Muscle of leg (tissue), 11 donors: Measurements from ENCODE around the gene MRFAP1. TPM values are rescaled to one million over a fixed set of nuclear protein-coding genes. Genes with fewer than 3 reads are reported as not detected.
A peak's percentile ranks its signal among the peaks of the same experiment; 100 is the strongest.

ENCODE experiments used
- DNase-seq: peaks from one replicate; pipeline ENCODE4 v3.0.0; 2013
- H3K27ac ChIP-seq: one replicate; pipeline ENCODE4 v1.5.1; 2013; ENCODE audit warnings: mild to moderate bottlenecking, low read length, control low read depth
- H3K27me3 ChIP-seq: one replicate; pipeline ENCODE4 v1.6.1; 2013; ENCODE audit warnings: low read length; ENCODE audit not compliant: control insufficient read depth, insufficient read depth
- H3K36me3 ChIP-seq: one replicate; pipeline ENCODE4 v1.6.1; 2013; ENCODE audit warnings: low read length; ENCODE audit not compliant: control insufficient read depth, insufficient read depth
- H3K4me1 ChIP-seq: one replicate; pipeline ENCODE4 v1.6.1; 2013; ENCODE audit warnings: low read length; ENCODE audit not compliant: control insufficient read depth, insufficient read depth
- H3K4me3 ChIP-seq: one replicate; pipeline ENCODE4 v1.5.1; 2013; ENCODE audit warnings: low read length, control low read depth
- H3K9me3 ChIP-seq: replicated peaks from 2 replicates; pipeline ENCODE4 v1.6.1; 2013; ENCODE audit warnings: low read depth, low read length; ENCODE audit not compliant: control insufficient read depth
- WGBS: methylation state at CpG from one replicate; pipeline ENCODE4 v1.1.5; 2013; ENCODE audit warnings: missing lambda C conversion rate; ENCODE audit not compliant: insufficient coverage; 5-methylcytosine and 5-hydroxymethylcytosine counted together
- polyA plus RNA-seq, 8 donors: library from polyadenylated mRNA; unstranded; fragments of 120-200 nt; gene quantifications; one replicate each; pipeline versions ENCODE4 v1.2.1 to v1.2.3, GENCODE V29; 2013; ENCODE audit warnings: inconsistent platforms in 1 of 8, low replicate concordance in 1 of 8; ENCODE audit not compliant: insufficient read length in 8 of 8, insufficient read depth in 1 of 8
- total RNA-seq: library from RNA; stranded (reverse); fragments of 120-200 nt; gene quantifications from one replicate; pipeline ENCODE4 v1.2.4, GENCODE V29; 2013

MRFAP1 gene
- total and polyA plus RNA-seq, 9 donors: 54.2 to 335 (median 267) TPM

- Histone ChIP-seq H3K27me3 (no peaks in the 10 kb centered on the region), H3K27ac (peak overlapping the region; percentile 42), H3K9me3 (no peaks in the 10 kb centered on the region), H3K4me3 (no peak overlapping the region), H3K4me1 (peaks cover 25% of the 10 kb centered on the region), H3K36me3 (no peaks in the 10 kb centered on the region)
- 42% methylated on average over 12 of the region's 23 CpGs for WGBS
- DNase-seq: peak; percentile 76
Observed at GRCh38 chr4:6688879-6689505, 48.5 kb downstream of the MRFAP1 start.

- H3K4me3 ChIP-seq: no peak overlapping the region
- 80% methylated on average over 15 of the region's 15 CpGs for whole genome bisulfite sequencing
- H3K27ac ChIP-seq: peak overlapping the region; percentile 42
Observed at GRCh38 chr4:6689506-6689960, 49.0 kb downstream of the MRFAP1 start.

More at GRCh38 chr4:6689506-6689960, 49.0 kb downstream of the MRFAP1 start:
- Histone ChIP-seq H3K36me3 (no peaks in the 10 kb centered on the region), H3K9me3 (no peaks in the 10 kb centered on the region), H3K4me1 (peaks cover 28% of the 10 kb centered on the region), H3K27me3 (no peaks in the 10 kb centered on the region)
- no peak for DNase-seq

Other genes with a start within 250 kb of the MRFAP1 start
- gene PPP2R2C, start 168.1 kb upstream of the MRFAP1 start, total RNA-seq: 0.09 TPM
- 1 to 10 TPM in 1 of 8 donors, under 1 TPM in 7; 0.15 to 3.4 (median 0.18) TPM for gene PPP2R2C, start 168.1 kb upstream of the MRFAP1 start, polyA plus RNA-seq
- 4.9 TPM for gene MAN2B2, start 65.5 kb upstream of the MRFAP1 start, total RNA-seq
- 10 to 100 TPM in 1 of 8 donors, 1 to 10 TPM in 7; 5.3 to 12.1 (median 8.8) TPM for gene MAN2B2, start 65.5 kb upstream of the MRFAP1 start, polyA plus RNA-seq
- 2.1 TPM for gene S100P, start 53.2 kb downstream of the MRFAP1 start, total RNA-seq
- 1 to 10 TPM in 6 of 8 donors, under 1 TPM in 2; 0.41 to 3.9 (median 1.4) TPM for gene S100P, start 53.2 kb downstream of the MRFAP1 start, polyA plus RNA-seq
- 57.0 TPM for gene MRFAP1L1, start 69.2 kb downstream of the MRFAP1 start, total RNA-seq
- gene MRFAP1L1, start 69.2 kb downstream of the MRFAP1 start, polyA plus RNA-seq: 10 to 100 TPM; 53.9 to 77.5 (median 56.8) TPM
- gene BLOC1S4, start 75.5 kb downstream of the MRFAP1 start, total RNA-seq: 8.7 TPM
- gene BLOC1S4, start 75.5 kb downstream of the MRFAP1 start, polyA plus RNA-seq: 10 to 100 TPM in 1 of 8 donors, 1 to 10 TPM in 7; 8.6 to 10.0 (median 9.6) TPM
- 16.9 TPM for gene KIAA0232, start 142.0 kb downstream of the MRFAP1 start, total RNA-seq
- gene KIAA0232, start 142.0 kb downstream of the MRFAP1 start, polyA plus RNA-seq: 10 to 100 TPM; 12.3 to 23.3 (median 20.6) TPM